Measurements from ENCODE around the gene CREBBP.

Gene CREBBP

GRCh38 chr16:3739636-3740035 lies 140.9 kb downstream of the CREBBP start:
- H3K36me3 ChIP-seq (ENCODE audit: insufficient read depth, insufficient read length, low read length) = peaks cover 85% of the 10 kb centered on the region
- H3K9ac ChIP-seq (ENCODE audit: insufficient read length, low read depth) = no peak overlapping the region
- no peak for DNase-seq (ENCODE audit: low read depth, low spot score)

GRCh38 chr16:3738541-3738940 lies 142.0 kb downstream of the CREBBP start:
- peaks cover 85% of the 10 kb centered on the region for H3K36me3 ChIP-seq (ENCODE audit: insufficient read depth, insufficient read length, low read length)

More at GRCh38 chr16:3739636-3740035, 140.9 kb downstream of the CREBBP start:
- TF ChIP-seq YY1 (IDR thresholded peaks at IDR 0.05; ENCODE audit: insufficient read depth, insufficient read length) = no peak
- TF ChIP-seq SUZ12 (IDR thresholded peaks at IDR 0.05; ENCODE audit: extremely low read depth, insufficient read depth, insufficient read length) = no peak
- TF ChIP-seq ZNF274 (IDR thresholded peaks at IDR 0.05; ENCODE audit: low read depth, low read length) = no peak
- Histone ChIP-seq H3K4me3 (ENCODE audit: insufficient read length, low read depth) (no peak overlapping the region), H3K4me1 (ENCODE audit: insufficient read depth, insufficient read length) (peaks cover 24% of the 10 kb centered on the region), H3K9me3 (ENCODE audit: insufficient read depth, low read length) (peaks cover 7% of the 10 kb centered on the region; the same call in 1 of the 2 replicates), H3K27me3 (ENCODE audit: insufficient read depth, insufficient read length) (no peaks in the 10 kb centered on the region)

GRCh38 chr16:3738128-3738527 lies 142.4 kb downstream of the CREBBP start:
- H3K4me1 ChIP-seq (ENCODE audit: insufficient read depth, insufficient read length) = peaks cover 25% of the 10 kb centered on the region
- H3K9me3 ChIP-seq (ENCODE audit: insufficient read depth, low read length) = peaks cover 14% of the 10 kb centered on the region; the same call in 1 of the 2 replicates
- peaks cover 81% of the 10 kb centered on the region for H3K36me3 ChIP-seq (ENCODE audit: insufficient read depth, insufficient read length, low read length)
- no peak for DNase-seq (ENCODE audit: low read depth, low spot score)
- no peaks in the 10 kb centered on the region for H3K27me3 ChIP-seq (ENCODE audit: insufficient read depth, insufficient read length)
- H3K9ac ChIP-seq (ENCODE audit: insufficient read length, low read depth) = no peak overlapping the region
- no peak overlapping the region for H3K4me3 ChIP-seq (ENCODE audit: insufficient read length, low read depth)
- TF ChIP-seq ZNF274 (IDR thresholded peaks at IDR 0.05; ENCODE audit: low read depth, low read length) (no peak), SUZ12 (IDR thresholded peaks at IDR 0.05; ENCODE audit: extremely low read depth, insufficient read depth, insufficient read length) (no peak), YY1 (IDR thresholded peaks at IDR 0.05; ENCODE audit: insufficient read depth, insufficient read length) (no peak)

More at GRCh38 chr16:3738541-3738940, 142.0 kb downstream of the CREBBP start:
- H3K9ac ChIP-seq (ENCODE audit: insufficient read length, low read depth) = no peak overlapping the region
- no peak for DNase-seq (ENCODE audit: low read depth, low spot score)
- H3K9me3 ChIP-seq (ENCODE audit: insufficient read depth, low read length) = peaks cover 14% of the 10 kb centered on the region; the same call in 1 of the 2 replicates
- peaks cover 25% of the 10 kb centered on the region for H3K4me1 ChIP-seq (ENCODE audit: insufficient read depth, insufficient read length)
- no peaks in the 10 kb centered on the region for H3K27me3 ChIP-seq (ENCODE audit: insufficient read depth, insufficient read length)
- no peak overlapping the region for H3K4me3 ChIP-seq (ENCODE audit: insufficient read length, low read depth)
- TF ChIP-seq SUZ12 (IDR thresholded peaks at IDR 0.05; ENCODE audit: extremely low read depth, insufficient read depth, insufficient read length) (no peak), ZNF274 (IDR thresholded peaks at IDR 0.05; ENCODE audit: low read depth, low read length) (no peak), YY1 (IDR thresholded peaks at IDR 0.05; ENCODE audit: insufficient read depth, insufficient read length) (no peak)

- no peak for TF ChIP-seq SUZ12 (IDR thresholded peaks at IDR 0.05; ENCODE audit: extremely low read depth, insufficient read depth, insufficient read length)
- TF ChIP-seq YY1 (IDR thresholded peaks at IDR 0.05; ENCODE audit: insufficient read depth, insufficient read length) = no peak
- TF ChIP-seq ZNF274 (IDR thresholded peaks at IDR 0.05; ENCODE audit: low read depth, low read length) = no peak
- H3K9me3 ChIP-seq (ENCODE audit: insufficient read depth, low read length) = peaks cover 14% of the 10 kb centered on the region; the same call in 1 of the 2 replicates
- peaks cover 75% of the 10 kb centered on the region for H3K36me3 ChIP-seq (ENCODE audit: insufficient read depth, insufficient read length, low read length)
- no peaks in the 10 kb centered on the region for H3K27me3 ChIP-seq (ENCODE audit: insufficient read depth, insufficient read length)
- peak; percentile 72 for DNase-seq (ENCODE audit: low read depth, low spot score)
- peaks cover 26% of the 10 kb centered on the region for H3K4me1 ChIP-seq (ENCODE audit: insufficient read depth, insufficient read length)
- H3K4me3 ChIP-seq (ENCODE audit: insufficient read length, low read depth) = no peak overlapping the region
- no peak overlapping the region for H3K9ac ChIP-seq (ENCODE audit: insufficient read length, low read depth)
These were observed 143.3 kb downstream of the CREBBP start for GRCh38 chr16:3737181-3737580.

- H3K9ac ChIP-seq (ENCODE audit: insufficient read length, low read depth) = peak overlapping the region; percentile 23
- no peaks in the 10 kb centered on the region for H3K27me3 ChIP-seq (ENCODE audit: insufficient read depth, insufficient read length)
- no peak overlapping the region for H3K4me3 ChIP-seq (ENCODE audit: insufficient read length, low read depth)
- H3K36me3 ChIP-seq (ENCODE audit: insufficient read depth, insufficient read length, low read length) = peaks cover 78% of the 10 kb centered on the region
- DNase-seq (ENCODE audit: low read depth, low spot score) = no peak
- H3K9me3 ChIP-seq (ENCODE audit: insufficient read depth, low read length) = peaks cover 14% of the 10 kb centered on the region; the same call in 1 of the 2 replicates
- TF ChIP-seq SUZ12 (IDR thresholded peaks at IDR 0.05; ENCODE audit: extremely low read depth, insufficient read depth, insufficient read length) (no peak), ZNF274 (IDR thresholded peaks at IDR 0.05; ENCODE audit: low read depth, low read length) (no peak), YY1 (IDR thresholded peaks at IDR 0.05; ENCODE audit: insufficient read depth, insufficient read length) (no peak)
- H3K4me1 ChIP-seq (ENCODE audit: insufficient read depth, insufficient read length) = peaks cover 34% of the 10 kb centered on the region
These were observed 144.4 kb downstream of the CREBBP start for GRCh38 chr16:3736116-3736515.

- no peak for DNase-seq (ENCODE audit: low read depth, low spot score)
- Histone ChIP-seq H3K4me1 (ENCODE audit: insufficient read depth, insufficient read length) (peaks cover 35% of the 10 kb centered on the region), H3K9me3 (ENCODE audit: insufficient read depth, low read length) (peaks cover 14% of the 10 kb centered on the region; the same call in 1 of the 2 replicates), H3K36me3 (ENCODE audit: insufficient read depth, insufficient read length, low read length) (peaks cover 78% of the 10 kb centered on the region), H3K4me3 (ENCODE audit: insufficient read length, low read depth) (no peak overlapping the region), H3K27me3 (ENCODE audit: insufficient read depth, insufficient read length) (no peaks in the 10 kb centered on the region), H3K9ac (ENCODE audit: insufficient read length, low read depth) (peak overlapping the region; percentile 23)
- TF ChIP-seq ZNF274 (IDR thresholded peaks at IDR 0.05; ENCODE audit: low read depth, low read length) = no peak
- no peak for TF ChIP-seq YY1 (IDR thresholded peaks at IDR 0.05; ENCODE audit: insufficient read depth, insufficient read length)
- no peak for TF ChIP-seq SUZ12 (IDR thresholded peaks at IDR 0.05; ENCODE audit: extremely low read depth, insufficient read depth, insufficient read length)
These were observed 145.0 kb downstream of the CREBBP start for GRCh38 chr16:3735541-3735940.

GRCh38 chr16:3734758-3735221 lies 145.7 kb downstream of the CREBBP start:
- peaks cover 79% of the 10 kb centered on the region for H3K36me3 ChIP-seq (ENCODE audit: insufficient read depth, insufficient read length, low read length)
- no peak overlapping the region for H3K4me3 ChIP-seq (ENCODE audit: insufficient read length, low read depth)
- H3K9me3 ChIP-seq (ENCODE audit: insufficient read depth, low read length) = peaks cover 14% of the 10 kb centered on the region; the same call in 1 of the 2 replicates
- peaks cover 35% of the 10 kb centered on the region for H3K4me1 ChIP-seq (ENCODE audit: insufficient read depth, insufficient read length)
- no peak overlapping the region for H3K9ac ChIP-seq (ENCODE audit: insufficient read length, low read depth)
- H3K27me3 ChIP-seq (ENCODE audit: insufficient read depth, insufficient read length) = no peaks in the 10 kb centered on the region
- TF ChIP-seq YY1 (IDR thresholded peaks at IDR 0.05; ENCODE audit: insufficient read depth, insufficient read length) = no peak
- no peak for TF ChIP-seq ZNF274 (IDR thresholded peaks at IDR 0.05; ENCODE audit: low read depth, low read length)
- no peak for TF ChIP-seq SUZ12 (IDR thresholded peaks at IDR 0.05; ENCODE audit: extremely low read depth, insufficient read depth, insufficient read length)
- no peak for DNase-seq (ENCODE audit: low read depth, low spot score)
